H4 (cell line): ENCODE results near the gene PPTC7. TPM values are rescaled to one million over a fixed set of nuclear protein-coding genes. Genes with fewer than 3 reads are reported as not detected.
"Not testable (repeated sequence)": the region's sequence is repeated elsewhere in the genome, so short reads cannot be mapped to it uniquely, and the experiment has no call there.

Experiments used
- DNase-seq: peaks from one replicate; pipeline ENCODE4 v3.0.0-alpha.2; 2015; ENCODE audit warnings: low spot score
- total RNA-seq: library from RNA; depleted of rRNA; stranded (reverse); fragments of >200 nt; shearing (Covaris generic); gene quantifications from 2 replicates; pipeline ENCODE4 v1.2.3, GENCODE V29; 2014

Gene PPTC7
- total RNA-seq, 1 experiment from 2014 or later: 3.6 TPM

DNA sequence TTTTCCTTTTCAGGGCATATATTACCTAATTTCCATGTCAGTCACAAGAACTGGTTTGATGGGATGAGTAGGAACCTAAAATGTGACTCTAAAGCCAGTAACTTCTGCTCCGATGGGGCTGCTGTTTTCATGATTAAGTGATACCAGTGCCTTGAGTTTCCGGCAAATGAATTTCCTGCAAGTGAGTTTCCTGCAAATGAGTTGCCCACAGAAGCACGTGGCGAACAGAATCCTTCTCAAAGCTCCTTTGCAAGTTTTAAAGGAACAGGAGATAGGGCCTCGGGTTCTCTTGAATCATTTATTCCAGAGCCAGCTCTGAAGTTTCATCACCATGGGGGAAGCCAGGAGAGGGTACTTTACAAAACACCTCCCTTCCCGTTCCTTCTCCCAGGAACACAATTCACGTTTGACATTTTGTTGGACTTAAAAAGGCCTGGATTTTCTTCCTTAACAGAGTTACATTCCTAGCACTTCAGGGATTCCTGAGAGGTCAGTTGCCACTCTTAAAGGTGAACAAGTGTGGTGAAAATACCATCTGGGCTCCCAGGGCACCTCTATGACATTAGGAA, 2.2 kb upstream of the PPTC7 start:
- no peak for DNase-seq

DNA sequence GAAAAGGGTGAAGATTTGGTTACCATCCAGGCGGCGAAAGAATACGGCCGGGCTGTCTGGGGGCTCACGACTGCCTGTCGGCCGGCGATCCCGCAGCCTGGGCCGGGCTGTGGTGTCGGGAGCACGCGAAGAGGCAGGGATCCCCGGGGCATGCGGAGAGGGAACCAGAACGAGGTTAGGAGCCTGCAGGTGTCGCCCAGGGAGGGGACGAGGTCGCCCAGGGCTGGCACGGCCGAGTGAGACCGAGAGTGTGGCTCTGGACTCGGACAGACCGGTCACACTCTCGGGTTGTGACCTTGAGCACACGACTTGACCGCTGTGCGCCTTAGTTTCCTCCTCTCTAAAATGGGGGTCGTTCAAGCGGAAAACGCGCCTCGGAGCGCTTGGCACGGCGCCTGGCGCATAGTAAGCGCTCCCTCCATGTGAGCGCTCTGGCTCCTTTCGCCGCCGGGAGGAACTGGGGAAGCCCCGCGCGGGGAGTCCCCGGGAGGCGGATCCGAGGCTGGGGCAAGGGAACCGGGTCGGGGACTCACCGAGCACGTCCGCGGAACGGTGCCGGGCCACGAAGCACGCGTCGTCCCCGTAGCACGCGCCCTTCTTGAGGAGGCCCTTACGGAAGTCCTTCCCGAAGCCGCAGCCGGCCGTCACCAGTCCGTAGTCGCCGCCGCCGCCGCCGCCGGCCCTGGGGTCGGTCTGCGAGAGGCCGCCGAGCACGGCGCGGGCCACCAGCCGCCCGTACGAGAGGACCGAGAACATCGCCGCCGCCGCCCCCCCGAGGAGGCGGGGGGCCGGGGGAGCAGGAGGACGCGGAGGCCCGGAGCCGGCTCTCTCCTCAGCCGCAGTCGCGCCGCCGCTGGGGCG, 612 bp downstream of the PPTC7 start:
- DNase-seq: no peak

DNA sequence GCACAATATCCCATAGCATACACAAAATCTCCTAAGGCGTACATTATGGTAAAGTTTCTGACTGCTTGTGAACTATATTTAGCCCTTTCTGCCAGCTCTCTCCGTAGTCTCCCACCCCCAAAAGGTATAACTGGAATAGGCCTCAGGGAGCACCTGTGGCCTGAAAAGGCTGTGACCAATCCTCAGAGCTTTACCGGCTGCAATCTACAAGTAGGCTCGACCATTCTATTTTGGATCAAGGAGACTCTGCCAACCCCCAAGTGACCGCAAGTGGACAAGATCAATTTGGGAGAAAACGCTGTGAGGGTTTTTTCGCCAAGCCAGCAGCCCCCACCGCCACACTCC, 1.2 kb downstream of the PPTC7 start:
- DNase-seq: no peak

DNA sequence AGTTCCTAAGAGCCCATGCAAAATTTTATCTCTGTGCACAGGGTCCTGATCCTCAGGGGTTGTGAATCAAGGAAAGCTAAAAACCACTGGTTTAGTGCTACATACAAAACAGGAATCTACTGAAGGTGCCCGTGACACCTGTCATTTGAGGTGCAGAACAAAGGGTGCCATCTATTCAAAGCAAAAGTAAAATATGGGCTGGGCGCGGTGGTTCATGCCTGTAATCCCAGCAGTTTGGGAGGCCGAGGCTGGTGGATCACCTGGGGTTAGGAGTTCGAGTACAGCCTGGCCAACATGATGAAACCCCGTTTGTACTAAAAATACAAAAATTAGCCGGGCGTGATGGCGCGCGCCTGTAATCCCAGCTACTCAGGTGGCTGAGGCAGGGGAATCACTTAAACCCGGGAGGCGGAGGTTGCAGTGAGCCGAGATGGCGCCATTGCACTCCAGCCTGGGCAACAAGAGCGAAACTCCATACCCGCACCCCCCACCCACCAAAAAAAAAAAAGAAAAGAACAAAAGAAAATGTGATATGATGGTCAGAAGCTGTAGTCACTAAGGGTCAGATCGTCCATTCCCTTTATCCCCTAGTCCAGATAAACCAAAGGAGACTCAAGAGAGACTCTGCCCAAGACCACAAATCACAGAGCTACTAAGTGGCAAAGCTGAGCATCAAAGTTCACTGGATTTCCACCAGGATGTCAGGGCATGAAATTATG, 3.4 kb downstream of the PPTC7 start:
- no peak for DNase-seq

DNA sequence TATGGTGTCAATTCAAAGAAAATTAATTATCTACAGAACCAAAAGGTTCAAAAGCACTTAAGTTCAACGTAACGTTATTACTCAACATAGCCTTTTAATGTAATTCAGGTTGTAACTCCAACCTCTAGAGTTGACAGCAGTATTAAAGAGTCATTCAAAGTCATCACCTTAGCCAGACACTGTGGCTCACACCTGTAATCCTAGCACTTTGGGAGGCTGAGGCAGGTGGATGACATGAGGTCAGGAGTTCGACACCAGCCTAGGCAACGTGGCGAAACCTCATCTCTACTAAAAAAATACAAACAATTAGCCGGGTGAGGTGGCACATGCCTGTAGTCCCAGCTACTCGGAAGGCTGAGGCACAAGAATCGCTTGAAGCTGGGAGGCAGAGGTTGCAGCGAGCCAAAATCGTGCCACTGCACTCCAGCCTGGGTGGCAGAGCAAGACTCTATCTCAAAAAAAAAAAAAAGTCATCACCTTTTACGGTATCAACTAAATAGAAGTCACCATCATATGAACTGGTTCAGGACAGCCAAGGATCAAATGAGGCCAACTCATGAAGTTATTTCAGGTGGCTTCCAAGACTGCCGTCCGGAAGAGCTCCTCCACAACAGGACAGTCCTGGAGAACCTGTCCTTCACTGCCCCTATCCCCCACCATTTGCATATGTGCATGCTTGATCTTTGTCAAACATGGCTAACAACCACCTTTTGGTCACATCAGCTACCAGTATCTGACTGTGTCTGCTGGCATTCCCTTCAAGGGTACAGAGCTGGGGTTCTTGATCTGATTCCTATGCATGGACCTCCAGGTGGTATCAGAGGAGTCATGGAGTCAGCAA, 4.2 kb downstream of the PPTC7 start:
- DNase-seq: no peak

DNA sequence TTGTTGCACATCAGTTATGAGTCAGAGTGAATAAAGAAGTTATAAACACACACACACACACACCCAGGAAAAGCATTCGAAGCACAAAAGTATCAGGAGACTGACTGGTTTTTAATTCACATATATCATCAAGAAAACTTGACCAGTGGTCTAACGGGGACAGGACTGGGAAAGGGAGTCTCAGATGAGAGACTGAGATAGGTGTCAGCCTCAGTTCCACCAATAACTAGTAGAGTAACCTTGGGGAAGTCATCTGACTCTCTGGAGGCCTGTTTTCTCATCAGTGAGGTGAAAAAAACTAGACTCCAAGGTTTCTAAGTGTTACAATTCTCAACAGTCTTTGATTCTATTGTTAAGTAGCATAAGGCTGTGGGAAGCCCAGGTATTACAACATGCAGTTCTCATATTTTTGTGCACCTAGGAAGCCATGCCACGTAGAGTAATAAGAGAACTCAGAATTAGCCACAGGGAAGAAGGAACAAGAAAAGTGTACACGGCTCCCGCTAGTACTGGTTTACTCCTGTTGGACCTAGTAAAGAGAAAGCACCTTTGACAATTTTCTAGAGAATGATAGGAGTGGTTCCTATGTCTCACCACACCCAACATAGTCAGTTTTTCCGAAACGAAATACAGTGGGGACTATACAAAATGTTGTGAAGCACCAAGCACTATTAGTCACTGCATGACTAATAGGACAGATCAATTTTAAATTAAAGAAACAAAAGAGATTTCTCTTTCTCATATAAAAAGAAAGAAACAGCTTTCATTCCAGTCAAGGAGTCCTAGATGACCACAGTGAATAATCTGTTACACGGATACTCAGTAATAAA, 5.0 kb downstream of the PPTC7 start:
- DNase-seq: peak; percentile 82

DNA sequence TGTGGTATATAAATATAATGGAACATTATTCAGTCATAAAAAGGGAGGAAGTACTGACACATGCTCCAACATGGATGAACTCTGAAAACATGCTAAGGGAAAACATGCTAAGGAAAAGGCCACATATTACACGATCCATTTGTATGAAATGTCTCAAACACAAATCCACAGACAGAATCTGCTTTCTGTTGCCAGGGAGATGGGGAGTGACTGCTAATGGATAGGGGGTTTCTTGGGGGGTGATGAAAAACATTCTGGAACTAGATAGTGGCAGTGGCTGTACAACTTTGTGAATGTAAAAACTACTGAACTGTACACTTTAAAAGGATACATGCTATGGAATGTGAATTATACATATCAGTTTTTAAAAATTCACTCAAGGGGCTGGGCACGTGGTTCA, 6.6 kb downstream of the PPTC7 start:
- no peak for DNase-seq

DNA sequence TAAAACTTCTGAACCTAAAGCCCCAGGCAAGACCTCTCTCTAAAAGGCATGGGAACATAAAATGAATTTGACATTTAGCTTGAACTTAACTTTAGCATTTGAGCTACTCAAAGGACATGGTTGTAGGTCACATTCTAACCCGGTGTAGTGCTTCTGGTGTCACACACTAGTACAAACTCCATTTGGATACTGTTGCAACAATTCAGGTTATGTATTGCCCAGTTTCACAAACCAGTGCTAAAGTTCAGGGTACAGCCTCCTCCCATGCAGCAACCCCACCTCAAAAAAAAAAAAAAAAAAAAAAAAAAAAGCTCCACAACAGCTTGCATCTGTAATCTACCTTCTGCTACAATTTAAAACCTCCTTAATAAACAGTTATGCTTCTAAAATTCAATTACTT, 7.8 kb downstream of the PPTC7 start:
- DNase-seq: no peak

DNA sequence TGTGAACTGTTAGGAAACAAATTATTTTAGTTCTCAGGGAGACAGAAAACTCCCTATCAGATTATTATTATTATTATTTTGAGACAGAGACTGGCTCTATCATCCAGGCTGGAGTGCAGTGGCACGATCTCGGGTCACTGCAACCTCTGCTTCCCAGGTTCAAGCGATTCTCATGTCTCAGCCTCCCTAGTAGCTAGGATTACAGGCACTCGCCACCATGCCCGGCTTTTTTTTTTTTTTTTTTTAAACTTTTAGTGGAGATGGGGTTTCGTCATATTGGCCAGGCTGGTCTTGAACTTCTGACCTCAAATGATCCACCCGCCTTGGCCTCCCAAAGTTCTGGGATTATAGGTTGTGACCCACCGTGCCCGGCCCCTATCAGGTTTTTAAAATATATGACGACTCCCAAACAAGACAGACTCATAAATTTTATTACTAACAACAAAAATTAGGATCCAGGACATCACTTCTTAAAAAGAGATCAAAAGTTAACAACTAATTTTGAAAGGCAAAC, 8.3 kb downstream of the PPTC7 start:
- DNase-seq: not testable (repeated sequence)

DNA sequence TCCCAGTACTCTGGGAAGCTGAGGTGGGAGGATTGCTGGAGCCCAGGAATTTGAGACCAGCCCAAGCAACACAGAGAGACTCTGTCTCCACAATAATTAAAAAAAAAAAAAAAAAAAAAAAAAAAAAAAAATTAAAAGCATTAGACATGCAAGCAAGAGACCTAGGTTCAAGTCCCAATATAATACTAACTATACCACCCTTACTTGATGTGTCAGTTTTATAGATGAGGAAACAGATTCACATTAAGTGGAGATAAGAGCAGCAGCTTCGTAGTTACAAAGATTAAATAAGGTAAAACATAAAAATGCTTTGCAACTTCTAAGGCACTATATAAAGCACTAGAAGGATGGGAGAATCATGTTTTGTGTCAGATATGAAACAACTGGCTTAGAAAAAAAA, 9.1 kb downstream of the PPTC7 start:
- DNase-seq: no peak

DNA sequence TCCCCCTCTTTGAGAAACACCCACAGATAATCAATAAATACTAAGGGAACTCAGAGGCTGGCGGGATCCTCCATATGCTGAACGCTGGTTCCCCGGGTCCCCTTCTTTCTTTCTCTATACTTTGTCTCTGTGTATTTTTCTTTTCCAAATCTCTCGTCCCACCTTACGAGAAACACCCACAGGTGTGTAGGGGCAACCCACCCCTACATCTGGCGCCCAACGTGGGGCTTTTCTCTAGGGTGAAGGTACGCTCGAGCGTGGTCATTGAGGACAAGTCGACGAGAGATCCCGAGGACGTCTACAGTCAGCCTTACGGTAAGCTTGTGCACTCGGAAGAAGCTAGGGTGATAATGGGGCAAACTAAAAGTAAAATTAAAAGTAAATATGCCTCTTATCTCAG, 12.3 kb downstream of the PPTC7 start:
- not testable (repeated sequence) for DNase-seq

DNA sequence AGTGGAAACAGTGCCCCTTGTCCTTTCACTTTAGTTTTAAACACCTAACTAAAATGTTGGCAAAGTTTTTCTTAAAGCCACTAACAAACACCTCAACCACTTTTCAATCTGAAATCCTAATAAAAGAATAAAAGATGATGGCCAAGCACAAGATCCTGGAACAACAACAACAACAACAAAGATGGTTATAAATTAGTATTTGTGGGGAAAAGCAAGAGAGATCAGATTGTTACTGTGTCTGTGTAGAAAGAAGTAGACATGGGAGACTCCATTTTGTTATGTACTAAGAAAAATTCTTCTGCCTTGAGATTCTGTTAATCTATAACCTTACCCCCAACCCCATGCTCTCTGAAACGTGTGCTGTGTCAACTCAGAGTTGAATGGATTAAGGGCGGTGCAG, 13.3 kb downstream of the PPTC7 start:
- DNase-seq: not testable (repeated sequence)

DNA sequence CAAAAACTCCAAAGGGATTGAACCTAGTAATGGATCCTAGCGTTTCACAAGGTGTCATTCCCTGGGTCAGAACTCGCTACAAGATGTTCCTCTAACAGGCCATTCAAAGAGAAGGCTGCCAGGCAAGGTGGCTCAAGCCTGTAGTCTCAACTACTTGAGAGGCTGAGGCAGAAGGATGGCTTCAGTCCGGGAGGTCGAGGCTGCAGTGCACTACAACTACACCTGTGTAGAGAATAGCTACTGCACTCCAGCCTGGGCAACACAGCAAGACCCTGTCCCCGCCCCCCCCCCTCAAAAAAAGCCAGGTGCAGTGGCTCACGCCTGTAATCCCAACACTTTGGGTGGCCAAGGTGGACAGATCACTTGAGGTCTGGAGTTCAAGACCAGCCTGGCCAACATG, 14.4 kb downstream of the PPTC7 start:
- DNase-seq: no peak

DNA sequence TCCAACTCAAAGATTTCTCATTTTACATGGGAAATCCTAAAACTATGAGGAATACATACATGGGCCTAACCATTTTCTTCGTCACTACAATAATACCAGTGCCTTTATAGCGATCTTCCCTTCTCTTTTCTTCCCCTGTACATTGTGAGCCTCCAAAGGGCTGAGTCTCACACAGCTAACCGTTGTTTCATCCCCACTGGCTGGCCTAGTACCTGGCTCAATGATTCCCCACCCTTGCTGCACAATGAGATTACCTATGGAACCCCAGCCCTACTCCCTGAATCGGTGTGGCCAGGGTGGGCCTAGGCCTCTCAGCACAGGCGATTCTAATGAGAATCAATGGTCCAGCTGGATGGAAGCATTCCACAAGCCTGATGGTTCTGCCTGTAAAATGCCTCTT, 16.1 kb downstream of the PPTC7 start:
- no peak for DNase-seq

DNA sequence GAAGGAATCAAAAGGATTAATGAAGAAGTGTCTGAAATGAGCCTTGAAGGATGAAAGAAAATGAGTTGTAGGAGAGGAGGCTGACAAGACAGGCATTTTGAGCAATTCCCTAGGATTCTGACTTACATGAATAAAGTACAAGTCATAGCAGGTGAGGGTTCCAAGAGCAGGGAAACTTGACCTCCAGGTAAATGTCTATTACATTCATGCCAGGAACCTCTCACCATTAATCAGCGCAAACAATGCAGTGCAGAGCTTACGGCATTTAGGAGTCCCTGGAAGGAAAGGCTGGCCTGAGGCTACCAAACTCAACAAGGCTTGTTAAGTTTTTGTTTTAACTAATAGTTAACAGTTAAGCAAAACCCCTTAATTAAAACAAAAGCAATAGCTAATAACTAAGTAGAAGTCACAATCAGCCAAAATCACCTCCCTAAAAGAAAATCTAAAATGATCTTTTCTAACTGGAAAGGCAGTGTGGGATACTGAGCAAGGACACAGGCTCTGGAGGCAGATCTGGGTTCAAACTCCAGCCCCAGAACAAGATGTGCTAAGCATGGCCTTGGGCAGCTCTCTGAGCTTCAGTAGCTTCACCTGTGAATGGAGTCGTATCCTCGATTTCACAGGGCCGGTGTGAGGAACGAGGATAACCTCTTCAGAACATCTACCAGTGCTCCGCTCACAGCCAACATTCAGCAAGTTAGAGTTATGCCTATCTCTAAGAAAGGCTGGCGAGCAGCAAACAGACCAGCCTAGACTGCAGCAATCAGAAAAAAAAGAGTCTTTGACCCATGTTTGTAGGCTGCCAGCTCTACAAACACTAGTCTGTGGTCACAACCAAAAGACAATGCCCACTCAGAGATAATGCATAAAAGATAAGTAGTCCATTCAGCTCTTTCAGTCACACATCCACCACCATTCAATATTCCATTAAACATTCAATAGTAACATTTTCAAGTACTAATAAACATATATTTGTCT, 16.9 kb downstream of the PPTC7 start:
- no peak for DNase-seq

DNA sequence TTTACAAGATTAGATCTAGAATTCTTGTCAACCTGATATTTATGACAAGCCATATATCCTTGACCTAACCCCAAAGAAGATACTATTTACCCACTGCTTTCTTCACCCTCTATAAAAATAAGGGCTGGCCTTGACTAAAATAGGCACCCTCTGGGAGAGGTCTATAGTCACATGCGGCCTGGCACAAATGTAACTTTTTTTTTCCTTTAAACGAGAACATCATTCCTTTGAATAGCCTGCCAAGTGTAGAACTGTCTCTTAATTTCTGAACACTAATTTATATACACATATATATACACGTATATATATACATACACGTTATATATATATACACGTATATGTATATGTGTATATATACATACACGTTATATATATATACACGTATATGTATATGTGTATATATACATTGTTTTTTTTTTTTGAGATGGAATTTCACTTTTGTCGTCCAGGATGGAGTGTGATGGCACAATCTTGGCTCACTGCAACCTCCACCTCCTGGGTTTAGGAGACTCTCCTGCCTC, 18.6 kb downstream of the PPTC7 start:
- DNase-seq: no peak

DNA sequence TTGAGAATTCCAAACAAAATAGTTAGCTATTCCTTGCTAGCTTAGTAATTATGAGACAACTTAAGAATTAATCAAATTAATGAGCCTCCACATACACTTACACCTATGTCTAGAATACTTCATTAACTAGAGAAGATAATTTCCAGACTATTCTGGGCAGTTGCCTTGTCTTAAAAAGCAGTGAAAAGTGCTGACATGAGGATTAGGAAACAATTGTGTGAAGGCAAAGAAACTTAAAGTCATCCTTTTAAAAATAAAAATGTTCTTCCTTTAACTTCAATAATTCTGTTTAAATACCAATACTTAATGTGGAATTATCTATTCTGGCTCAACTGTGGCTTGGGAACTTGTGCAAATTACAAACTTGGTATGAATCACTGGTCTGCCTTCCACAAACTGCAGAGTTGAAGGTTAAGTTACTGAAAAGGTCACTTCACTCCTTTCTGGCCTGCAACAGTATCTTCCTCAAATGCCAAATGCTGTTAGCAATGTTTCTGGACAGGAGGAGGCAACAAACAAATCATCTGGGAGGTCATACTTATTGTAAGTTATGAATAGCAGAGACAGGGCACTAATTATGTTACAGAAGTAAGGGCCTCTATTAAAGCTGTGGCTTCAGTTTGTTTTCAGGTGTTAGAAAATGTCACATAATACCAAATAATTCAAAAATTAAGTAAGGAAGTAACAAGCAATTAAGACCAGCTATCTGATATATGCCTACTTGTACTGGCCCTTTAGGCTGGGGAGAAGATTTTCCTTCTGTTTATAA, 19.2 kb downstream of the PPTC7 start:
- no peak for DNase-seq

DNA sequence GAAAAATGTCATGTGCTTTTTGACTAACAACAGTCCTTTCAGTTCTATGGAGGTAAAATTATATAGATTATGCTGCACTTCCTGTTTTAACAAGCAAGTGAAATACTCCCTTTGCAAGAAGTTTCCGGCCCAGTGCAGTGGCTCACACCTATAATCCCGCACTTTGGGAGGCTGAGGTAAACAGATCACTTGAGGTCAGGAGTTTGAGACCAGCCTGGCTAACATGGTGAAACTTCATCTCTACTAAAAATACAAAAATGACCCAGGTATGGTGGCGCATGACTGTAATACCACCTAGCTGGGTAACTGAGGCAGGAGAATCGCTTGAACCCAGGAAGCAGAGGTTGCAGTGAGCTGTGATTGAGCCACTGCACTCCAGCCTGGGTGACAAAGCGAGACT, 20.7 kb downstream of the PPTC7 start:
- not testable (repeated sequence) for DNase-seq
